ENCODE measurements around the gene CAMK1D.

DNA sequence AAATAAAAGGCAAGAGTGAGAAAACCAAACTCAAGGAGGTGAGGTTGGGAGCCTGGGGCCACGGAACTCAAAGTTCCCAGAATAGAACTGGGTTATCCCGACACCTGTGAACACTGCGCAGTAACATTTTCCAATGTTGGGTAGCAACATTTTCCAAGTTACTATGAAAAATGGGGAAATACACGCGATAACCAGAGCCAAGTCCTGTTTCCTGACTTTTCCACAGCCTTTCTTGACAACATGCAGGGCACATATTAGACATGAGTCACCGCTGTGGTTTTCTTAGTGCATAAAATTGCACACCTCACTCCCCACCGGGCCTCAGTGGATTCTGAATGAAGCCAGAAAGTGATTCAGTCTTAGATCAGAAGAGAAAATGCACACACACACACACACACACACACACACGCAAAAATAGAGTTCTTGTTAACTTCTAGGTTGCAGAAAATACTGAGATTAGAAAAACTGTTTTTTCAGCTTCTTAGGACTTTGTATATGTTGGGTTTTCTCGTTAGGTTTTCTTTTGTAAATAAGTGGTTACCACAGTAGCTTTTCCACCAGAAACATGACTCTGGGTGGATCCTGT is 70.0 kb downstream of the CAMK1D start:
- TF ChIP-seq CTCF (IDR thresholded peaks at IDR 0.05) (no peak), POLR2AphosphoS5 (IDR thresholded peaks at IDR 0.05) (no peak)

Measured in breast epithelium (tissue), 3 donors.